HL-60 (cell line): Measurements from ENCODE around the gene GAL3ST2.

ENCODE experiments used
- POLR2AphosphoS5 ChIP-seq: IDR thresholded peaks from 2 replicates; pipeline ENCODE4 v1.6.1; 2012; ENCODE audit warnings: low read depth
- TF ChIP-seq, protein P1 (sequence below): IDR thresholded peaks from one replicate; pipeline ENCODE4 v1.5.1; 2011; ENCODE audit warnings: low read length, control low read depth, inconsistent platforms; ENCODE audit not compliant: insufficient read depth

GRCh38 chr2:241809383-241810306 lies 33.0 kb downstream of the GAL3ST2 start:
- TF ChIP-seq, protein P1, sequence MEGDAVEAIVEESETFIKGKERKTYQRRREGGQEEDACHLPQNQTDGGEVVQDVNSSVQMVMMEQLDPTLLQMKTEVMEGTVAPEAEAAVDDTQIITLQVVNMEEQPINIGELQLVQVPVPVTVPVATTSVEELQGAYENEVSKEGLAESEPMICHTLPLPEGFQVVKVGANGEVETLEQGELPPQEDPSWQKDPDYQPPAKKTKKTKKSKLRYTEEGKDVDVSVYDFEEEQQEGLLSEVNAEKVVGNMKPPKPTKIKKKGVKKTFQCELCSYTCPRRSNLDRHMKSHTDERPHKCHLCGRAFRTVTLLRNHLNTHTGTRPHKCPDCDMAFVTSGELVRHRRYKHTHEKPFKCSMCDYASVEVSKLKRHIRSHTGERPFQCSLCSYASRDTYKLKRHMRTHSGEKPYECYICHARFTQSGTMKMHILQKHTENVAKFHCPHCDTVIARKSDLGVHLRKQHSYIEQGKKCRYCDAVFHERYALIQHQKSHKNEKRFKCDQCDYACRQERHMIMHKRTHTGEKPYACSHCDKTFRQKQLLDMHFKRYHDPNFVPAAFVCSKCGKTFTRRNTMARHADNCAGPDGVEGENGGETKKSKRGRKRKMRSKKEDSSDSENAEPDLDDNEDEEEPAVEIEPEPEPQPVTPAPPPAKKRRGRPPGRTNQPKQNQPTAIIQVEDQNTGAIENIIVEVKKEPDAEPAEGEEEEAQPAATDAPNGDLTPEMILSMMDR, result no peak
- no peak for TF ChIP-seq POLR2AphosphoS5
